ENCODE data around the gene PRRX2.

- TF ChIP-seq CTCF (IDR thresholded peaks at IDR 0.05): no peak
- no peak for TF ChIP-seq EZH2 (IDR thresholded peaks at IDR 0.05; ENCODE audit: borderline replicate concordance, insufficient read depth, low read depth, low read length, poor library complexity, severe bottlenecking)
These were observed 55.6 kb downstream of the PRRX2 start for GRCh38 chr9:129720865-129721545.
